ENCODE measurements around the gene SFR1.

- TF ChIP-seq CTCF (IDR thresholded peaks at IDR 0.05; ENCODE audit: low read depth, low read length, missing input control) (no peak), TAF1 (conservative IDR thresholded peaks at IDR 0.05) (no peak), EGR1 (IDR thresholded peaks at IDR 0.05; ENCODE audit: low read depth in 2 of 2) (no peak), ZBTB33 (IDR thresholded peaks at IDR 0.05) (no peak), RAD21 (IDR thresholded peaks at IDR 0.05) (no peak)
Observed at GRCh38 chr10:104138131-104138530, 16.2 kb downstream of the SFR1 start.
